ENCODE results near the gene NAGA.

The NAGA gene

GRCh38 chr22:42101199-42101598, 30.6 kb upstream of the NAGA start:
- H3K4me3 ChIP-seq (ENCODE audit: low read length), result no peak overlapping the region
- no peaks in the 10 kb centered on the region for H4K20me1 ChIP-seq (ENCODE audit: control insufficient read depth, insufficient read depth, low read depth, low read length)
- no peaks in the 10 kb centered on the region for H3K27me3 ChIP-seq (ENCODE audit: control insufficient read depth, low read length)
- H3K36me3 ChIP-seq (ENCODE audit: control insufficient read depth, low read length), result no peaks in the 10 kb centered on the region
- TF ChIP-seq EZH2phosphoT487 (IDR thresholded peaks at IDR 0.05; ENCODE audit: borderline replicate concordance, low read length) (no peak), CTCF (IDR thresholded peaks at IDR 0.05; ENCODE audit: low read depth, low read length, poor library complexity, severe bottlenecking) (no peak)
- no peaks in the 10 kb centered on the region for H3K4me1 ChIP-seq (ENCODE audit: control insufficient read depth, low read length)
- H3K79me2 ChIP-seq (ENCODE audit: control insufficient read depth, low read length), result no peaks in the 10 kb centered on the region
- no peaks in the 10 kb centered on the region for H3F3A ChIP-seq (ENCODE audit: control insufficient read depth, insufficient read depth)
- H3K4me2 ChIP-seq (ENCODE audit: low read length), result no peak overlapping the region
- peaks cover 21% of the 10 kb centered on the region for H3K9me3 ChIP-seq (ENCODE audit: control insufficient read depth, insufficient read depth, low read length)
- no peaks in the 10 kb centered on the region for H3K9me2 ChIP-seq (replicated peaks; ENCODE audit: control insufficient read depth, low read length)
- no peak overlapping the region for H3K27ac ChIP-seq (ENCODE audit: low read depth, low read length)

- Histone ChIP-seq H3K79me2 (ENCODE audit: control insufficient read depth, low read length) (peaks cover 40% of the 10 kb centered on the region), H3K27me3 (ENCODE audit: control insufficient read depth, low read length) (no peaks in the 10 kb centered on the region), H3K4me3 (ENCODE audit: low read length) (peak overlapping the region; percentile 88), H3K36me3 (ENCODE audit: control insufficient read depth, low read length) (peaks cover 26% of the 10 kb centered on the region), H3K27ac (ENCODE audit: low read depth, low read length) (peak overlapping the region; percentile 19; the same call in 1 of the 2 replicates), H3K4me1 (ENCODE audit: control insufficient read depth, low read length) (peaks cover 22% of the 10 kb centered on the region), H3K9me3 (ENCODE audit: control insufficient read depth, insufficient read depth, low read length) (no peaks in the 10 kb centered on the region), H3K9me2 (replicated peaks; ENCODE audit: control insufficient read depth, low read length) (no peaks in the 10 kb centered on the region), H3F3A (ENCODE audit: control insufficient read depth, insufficient read depth) (peaks cover 4% of the 10 kb centered on the region; the same call in 1 of the 2 replicates), H3K4me2 (ENCODE audit: low read length) (peak overlapping the region; percentile 71), H4K20me1 (ENCODE audit: control insufficient read depth, insufficient read depth, low read depth, low read length) (peaks cover 6% of the 10 kb centered on the region; the same call in 1 of the 2 replicates)
- TF ChIP-seq CTCF (IDR thresholded peaks at IDR 0.05; ENCODE audit: low read depth, low read length, poor library complexity, severe bottlenecking) (no peak), EZH2phosphoT487 (IDR thresholded peaks at IDR 0.05; ENCODE audit: borderline replicate concordance, low read length) (no peak)
These were observed 20.8 kb upstream of the NAGA start for GRCh38 chr22:42091455-42091782.

- Histone ChIP-seq H3K4me2 (ENCODE audit: low read length) (peak within 1 kb of the TSS; percentile 71), H3K9me2 (replicated peaks; ENCODE audit: control insufficient read depth, low read length) (no peaks in the 10 kb centered on the region), H3F3A (ENCODE audit: control insufficient read depth, insufficient read depth) (peaks cover 6% of the 10 kb centered on the region), H3K27ac (ENCODE audit: low read depth, low read length) (peak within 1 kb of the TSS; percentile 74), H3K27me3 (ENCODE audit: control insufficient read depth, low read length) (no peaks in the 10 kb centered on the region), H3K4me3 (ENCODE audit: low read length) (peak within 1 kb of the TSS; percentile 88), H3K9me3 (ENCODE audit: control insufficient read depth, insufficient read depth, low read length) (no peaks in the 10 kb centered on the region), H3K36me3 (ENCODE audit: control insufficient read depth, low read length) (peaks cover 32% of the 10 kb centered on the region), H4K20me1 (ENCODE audit: control insufficient read depth, insufficient read depth, low read depth, low read length) (peaks cover 6% of the 10 kb centered on the region; the same call in 1 of the 2 replicates), H3K4me1 (ENCODE audit: control insufficient read depth, low read length) (peaks cover 28% of the 10 kb centered on the region), H3K79me2 (ENCODE audit: control insufficient read depth, low read length) (peaks cover 46% of the 10 kb centered on the region)
- TF ChIP-seq EZH2phosphoT487 (IDR thresholded peaks at IDR 0.05; ENCODE audit: borderline replicate concordance, low read length) (no peak), CTCF (IDR thresholded peaks at IDR 0.05; ENCODE audit: low read depth, low read length, poor library complexity, severe bottlenecking) (peak; percentile 92)
These were observed 20.2 kb upstream of the NAGA start, which contains the start of gene NDUFA6 for GRCh38 chr22:42090596-42091454. Gene NDUFA6 (minus strand): TSS chr22:42090772. CDS start chr22:42090744, 28 bp downstream.

Data from DOHH2 (cell line).